DOHH2 (cell line): ENCODE measurements around the gene ZIC1.

Experiments
- CTCF ChIP-seq: fragments of 200-600 bp; sonication (generic); IDR thresholded peaks from one replicate; pipeline ENCODE4 v1.5.1; 2014; ENCODE audit warnings: antibody characterized with exemption, mild to moderate bottlenecking, low read depth, low read length; ENCODE audit not compliant: poor library complexity, severe bottlenecking
- EZH2phosphoT487 ChIP-seq: fragments of 200-600 bp; sonication (generic); IDR thresholded peaks from 2 replicates; pipeline ENCODE4 v1.6.1; 2017; ENCODE audit warnings: borderline replicate concordance, mild to moderate bottlenecking, antibody characterized with exemption, low read length, moderate library complexity, mixed read lengths

GRCh38 chr3:147424581-147425387 is 15.6 kb downstream of the ZIC1 start:
- no peak for TF ChIP-seq CTCF
- TF ChIP-seq EZH2phosphoT487, result no peak
